Activated T-helper 2 cell treated with anti-CD3 and anti-CD28 coated beads, Interferon-gamma antibody, Interleukin-2, Interleukin-4, amounts not matched to agents 10 μg/mL and 5 μg/mL and 100 μg/mL, durations not matched to agents 14 hours and 24 hours and 36 hours (primary cell): Measurements from ENCODE around the gene TLDC2. TPM values are rescaled to one million over a fixed set of nuclear protein-coding genes. Genes with fewer than 3 reads are reported as not detected.
"Not testable (repeated sequence)": the region's sequence is repeated elsewhere in the genome, so short reads cannot be mapped to it uniquely, and the experiment has no call there.

ENCODE experiments used
- DNase-seq: peaks from one replicate; pipeline ENCODE4 v3.0.0; 2021; ENCODE audit warnings: low spot score
- H3K27ac Mint-ChIP-seq: one replicate; pipeline ENCODE4 v1.8.0; 2021; ENCODE audit warnings: mixed read lengths
- H3K27me3 Mint-ChIP-seq: one replicate; pipeline ENCODE4 v1.8.0; 2021; ENCODE audit warnings: low read depth, mixed read lengths
- H3K36me3 Mint-ChIP-seq: one replicate; pipeline ENCODE4 v1.8.0; 2021; ENCODE audit warnings: low read depth, mixed read lengths
- H3K4me1 Mint-ChIP-seq: one replicate; pipeline ENCODE4 v1.8.0; 2021; ENCODE audit warnings: low read depth, mixed read lengths
- H3K4me3 Mint-ChIP-seq: one replicate; pipeline ENCODE4 v1.8.0; 2021; ENCODE audit warnings: low read depth, mild to moderate bottlenecking, moderate library complexity, mixed read lengths
- H3K9me3 Mint-ChIP-seq: one replicate; pipeline ENCODE4 v1.8.0; 2021; ENCODE audit warnings: mixed read lengths
- intact Hi-C: fragments of 100-400 bp; cut with micrococcal nuclease; formaldehyde crosslinking; loops from one replicate; pipeline ENCODE4 v1.15.1; 2023
- total RNA-seq: library from RNA; stranded (reverse); gene quantifications from 2 replicates; pipeline ENCODE4 v1.2.3, GENCODE V29; 2022

Gene TLDC2
- not detected in 2 replicates for total RNA-seq

DNA sequence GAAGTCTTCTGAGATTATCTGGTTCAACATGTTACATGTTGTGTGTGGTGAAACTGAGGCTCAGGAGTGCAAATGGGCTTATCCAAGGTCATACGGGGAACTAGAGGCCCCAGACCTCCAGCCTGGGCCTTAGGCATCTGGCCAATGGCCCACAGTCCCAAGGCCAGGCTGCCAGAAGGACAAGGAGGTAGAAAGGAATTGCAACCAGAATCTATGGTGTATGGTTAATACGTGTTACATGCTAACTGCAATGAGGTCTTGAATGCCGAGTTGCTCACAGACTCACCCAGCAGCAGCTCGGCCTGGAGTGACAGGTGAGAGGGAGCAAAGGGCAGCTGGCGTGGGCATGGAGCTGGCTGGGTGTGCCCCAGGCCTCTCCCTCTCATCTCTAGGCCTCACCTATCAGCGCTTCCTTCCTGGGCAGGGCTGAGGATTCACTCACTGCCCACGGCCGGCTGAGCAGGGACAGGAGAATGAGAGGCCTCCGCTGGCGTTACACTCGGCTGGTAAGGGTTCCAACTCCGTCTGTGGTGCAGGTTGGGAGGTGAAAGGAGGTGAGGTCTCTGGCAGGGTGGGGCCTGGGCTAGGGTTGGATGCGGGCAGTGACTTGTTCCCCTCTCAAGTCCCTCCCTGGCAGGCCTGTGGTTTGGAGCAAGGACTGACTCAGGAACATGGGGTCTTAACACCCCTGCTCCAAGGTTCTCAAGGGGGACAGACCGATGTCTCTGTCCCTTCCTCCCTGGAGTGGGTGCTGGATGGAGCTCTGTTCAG is at the start of gene TLDC2:
Gene TLDC2 (plus strand): TSS at position 437 of the 771 bp plus-strand sequence. CDS start 37 bp downstream, at position 474.
- Mint-ChIP-seq H3K27me3 (no peaks in the 10 kb centered on the region), H3K27ac (no peak within 1 kb of the TSS), H3K36me3 (no peaks in the 10 kb centered on the region), H3K4me3 (no peak within 1 kb of the TSS), H3K9me3 (no peaks in the 10 kb centered on the region), H3K4me1 (no peaks in the 10 kb centered on the region)
- intact Hi-C loops: no loop called here
- DNase-seq: no peak

- H3K9me3 Mint-ChIP-seq: no peaks in the 10 kb centered on the region
- no peaks in the 10 kb centered on the region for H3K27me3 Mint-ChIP-seq
- no peak overlapping the region for H3K4me3 Mint-ChIP-seq
- peaks cover 15% of the 10 kb centered on the region for H3K4me1 Mint-ChIP-seq
- DNase-seq: no peak
- intact Hi-C loops: no loop called here
- H3K27ac Mint-ChIP-seq: no peak overlapping the region
- no peaks in the 10 kb centered on the region for H3K36me3 Mint-ChIP-seq
Observed at GRCh38 chr20:36826554-36827244, 49.2 kb upstream of the TLDC2 start.

DNA sequence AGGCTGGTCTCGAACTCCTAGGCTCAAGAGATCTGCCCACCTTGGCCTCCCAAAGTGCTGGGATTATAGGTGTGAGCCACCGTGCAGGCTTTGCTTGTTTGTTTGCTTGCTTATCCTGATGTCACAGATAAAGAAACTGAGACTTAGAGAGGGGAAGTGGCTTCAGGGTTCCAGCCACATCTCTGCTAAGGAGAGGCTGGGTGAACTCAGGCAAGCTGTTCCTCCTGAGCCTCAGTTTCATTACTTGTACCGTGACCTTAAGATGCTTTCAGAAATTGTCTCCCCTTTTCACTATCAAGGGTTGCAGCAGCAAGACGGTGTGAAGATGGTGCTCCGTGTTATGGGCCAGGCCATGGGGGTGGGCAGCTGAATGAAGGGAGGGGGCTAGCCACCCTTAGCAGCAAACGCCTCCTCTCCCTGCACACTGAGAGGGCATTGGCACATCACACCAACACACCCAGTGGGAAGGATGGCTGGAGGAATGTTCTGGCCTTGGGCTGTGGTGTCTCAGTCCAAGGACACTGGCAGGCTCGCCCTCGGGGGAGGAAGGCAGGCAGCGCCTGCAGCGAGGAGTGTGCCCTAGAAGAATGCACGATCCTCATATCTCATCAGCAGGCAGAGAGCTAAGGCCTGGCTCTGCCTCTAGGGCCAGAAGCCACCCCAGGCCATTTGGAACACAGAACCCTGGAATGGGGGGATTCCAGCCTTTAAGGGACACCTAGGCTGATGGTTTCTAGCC is 48.2 kb upstream of the TLDC2 start:
- intact Hi-C loops: no loop called here
- Mint-ChIP-seq H3K27ac (peak overlapping the region; percentile 33), H3K4me3 (no peak overlapping the region), H3K36me3 (no peaks in the 10 kb centered on the region), H3K9me3 (no peaks in the 10 kb centered on the region), H3K27me3 (no peaks in the 10 kb centered on the region), H3K4me1 (peaks cover 15% of the 10 kb centered on the region)
- DNase-seq: no peak

- Mint-ChIP-seq H3K36me3 (no peaks in the 10 kb centered on the region), H3K4me1 (peaks cover 24% of the 10 kb centered on the region), H3K27ac (no peak overlapping the region), H3K27me3 (no peaks in the 10 kb centered on the region), H3K4me3 (no peak overlapping the region), H3K9me3 (no peaks in the 10 kb centered on the region)
- DNase-seq: no peak
- intact Hi-C loops: no loop called here
Observed at GRCh38 chr20:36830791-36831691, 44.9 kb upstream of the TLDC2 start.

DNA sequence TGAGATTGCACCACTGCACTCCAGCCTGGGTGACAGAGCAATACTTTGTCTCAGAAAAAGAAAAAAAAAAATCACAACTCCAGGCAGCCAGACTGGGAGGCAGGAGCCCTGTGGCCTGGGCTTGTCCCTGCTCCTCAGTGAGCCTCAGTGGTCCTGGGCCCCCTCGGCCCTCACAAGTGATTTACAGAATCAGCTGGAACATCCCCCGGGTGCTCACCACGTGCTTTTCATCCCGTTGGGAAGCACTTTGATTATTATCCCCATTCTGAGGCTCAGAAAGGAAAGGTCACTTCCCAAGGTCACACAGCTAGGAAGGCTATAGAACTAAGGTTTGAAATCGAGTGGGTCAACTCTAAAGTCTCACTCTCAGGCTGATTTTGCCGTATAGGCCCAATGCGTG is 43.1 kb upstream of the TLDC2 start:
- DNase-seq: no peak
- Mint-ChIP-seq H3K27me3 (no peaks in the 10 kb centered on the region), H3K4me1 (peaks cover 22% of the 10 kb centered on the region), H3K4me3 (no peak overlapping the region), H3K9me3 (no peaks in the 10 kb centered on the region), H3K27ac (no peak overlapping the region), H3K36me3 (no peaks in the 10 kb centered on the region)
- intact Hi-C loops: no loop called here

GRCh38 chr20:36833275-36834020 is 42.5 kb upstream of the TLDC2 start:
- no peak overlapping the region for H3K27ac Mint-ChIP-seq
- no peaks in the 10 kb centered on the region for H3K27me3 Mint-ChIP-seq
- no peaks in the 10 kb centered on the region for H3K36me3 Mint-ChIP-seq
- no peaks in the 10 kb centered on the region for H3K9me3 Mint-ChIP-seq
- H3K4me1 Mint-ChIP-seq: peaks cover 16% of the 10 kb centered on the region
- intact Hi-C loops: loop anchor here (2.0 kb wide), 1 partner anchor 23 kb away; no protein-coding TSS in a partner anchor
- H3K4me3 Mint-ChIP-seq: no peak overlapping the region
- DNase-seq: no peak

GRCh38 chr20:36835025-36835424 is 40.9 kb upstream of the TLDC2 start:
- H3K4me3 Mint-ChIP-seq: peak overlapping the region; percentile 78
- H3K27me3 Mint-ChIP-seq: no peaks in the 10 kb centered on the region
- intact Hi-C loops: loop anchor here (2.0 kb wide), 1 partner anchor 22 kb away; no protein-coding TSS in a partner anchor
- no peaks in the 10 kb centered on the region for H3K36me3 Mint-ChIP-seq
- DNase-seq: no peak
- H3K27ac Mint-ChIP-seq: peak overlapping the region; percentile 93
- no peaks in the 10 kb centered on the region for H3K9me3 Mint-ChIP-seq
- peaks cover 15% of the 10 kb centered on the region for H3K4me1 Mint-ChIP-seq

GRCh38 chr20:36835453-36836198 is 40.3 kb upstream of the TLDC2 start:
- H3K4me1 Mint-ChIP-seq: peaks cover 15% of the 10 kb centered on the region
- H3K27ac Mint-ChIP-seq: peak overlapping the region; percentile 93
- DNase-seq: peak; percentile 86
- no peaks in the 10 kb centered on the region for H3K27me3 Mint-ChIP-seq
- intact Hi-C loops: loop anchor here (2.0 kb wide), 1 partner anchor 21 kb away; no protein-coding TSS in a partner anchor
- no peaks in the 10 kb centered on the region for H3K9me3 Mint-ChIP-seq
- H3K36me3 Mint-ChIP-seq: no peaks in the 10 kb centered on the region
- peak overlapping the region; percentile 78 for H3K4me3 Mint-ChIP-seq

DNA sequence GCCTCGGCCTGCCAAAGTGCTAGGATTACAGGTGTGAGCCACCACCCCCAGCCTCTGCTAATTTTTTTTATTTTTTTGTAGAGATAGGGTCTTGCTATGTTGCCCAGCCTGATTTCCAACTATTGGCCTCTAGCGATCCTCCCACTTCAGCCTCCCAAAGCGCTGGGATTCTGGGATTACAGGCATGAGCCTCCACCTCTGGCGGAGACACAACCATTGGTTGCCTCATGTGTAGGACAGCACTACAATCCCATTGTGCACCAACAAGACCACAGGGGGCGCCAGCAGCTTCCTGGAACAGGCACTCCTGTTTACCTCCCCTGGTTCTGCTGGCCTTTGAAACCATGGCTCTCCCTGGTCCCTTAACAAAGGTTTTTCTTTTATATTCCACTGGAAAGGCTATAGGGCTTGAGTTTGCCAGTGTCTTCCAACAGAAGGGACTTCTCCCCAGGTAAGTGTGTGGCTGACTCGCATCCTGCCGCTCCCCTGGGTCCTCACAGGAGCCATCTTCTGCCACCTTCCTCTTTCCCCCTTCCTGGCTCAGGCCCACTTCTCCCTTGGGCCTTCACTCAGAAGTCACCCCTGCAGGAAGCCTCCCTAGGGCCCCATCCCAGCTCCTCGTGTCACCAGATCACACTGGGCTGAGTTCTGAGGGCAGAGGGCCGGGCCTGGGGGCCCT is 39.2 kb upstream of the TLDC2 start:
- Mint-ChIP-seq H3K27me3 (no peaks in the 10 kb centered on the region), H3K9me3 (no peaks in the 10 kb centered on the region), H3K4me1 (peaks cover 18% of the 10 kb centered on the region), H3K36me3 (no peaks in the 10 kb centered on the region), H3K4me3 (peak overlapping the region; percentile 71), H3K27ac (peak overlapping the region; percentile 82)
- peak; percentile 42 for DNase-seq
- intact Hi-C loops: no loop called here

GRCh38 chr20:36838376-36838775 is 37.6 kb upstream of the TLDC2 start:
- DNase-seq, H3K27me3 Mint-ChIP-seq, H3K36me3 Mint-ChIP-seq, H3K27ac Mint-ChIP-seq, H3K9me3 Mint-ChIP-seq, intact Hi-C loops, H3K4me3 Mint-ChIP-seq: not testable (repeated sequence)
- H3K4me1 Mint-ChIP-seq: peaks cover 27% of the 10 kb centered on the region

GRCh38 chr20:36839150-36839549 is 36.8 kb upstream of the TLDC2 start:
- Mint-ChIP-seq H3K36me3 (no peaks in the 10 kb centered on the region), H3K9me3 (no peaks in the 10 kb centered on the region), H3K4me3 (no peak overlapping the region), H3K27me3 (no peaks in the 10 kb centered on the region), H3K27ac (no peak overlapping the region), H3K4me1 (peaks cover 31% of the 10 kb centered on the region)
- intact Hi-C loops: no loop called here
- no peak for DNase-seq
